ENCODE data around the gene NDC80. TPM values are rescaled to one million over a fixed set of nuclear protein-coding genes. Genes with fewer than 3 reads are reported as not detected.

The NDC80 gene
- total RNA-seq, 1 experiment from 2014 or later, result 36.0 TPM

GRCh38 chr18:2534906-2535305 lies 36.5 kb upstream of the NDC80 start:
- DNase-seq (ENCODE audit: low read depth, low spot score) (no peak), ATAC-seq (no peak)
- Histone ChIP-seq H3K9me3 (ENCODE audit: control insufficient read depth, insufficient read depth, low read depth, low read length) (no peaks in the 10 kb centered on the region), H3K36me3 (ENCODE audit: control insufficient read depth, insufficient read depth, low read length) (no peaks in the 10 kb centered on the region), H3K27me3 (ENCODE audit: control insufficient read depth, insufficient read depth, low read length) (no peaks in the 10 kb centered on the region), H3K27ac (ENCODE audit: low read length) (no peak overlapping the region), H3K4me1 (ENCODE audit: control insufficient read depth, insufficient read depth, low read length) (no peaks in the 10 kb centered on the region), H3K4me3 (ENCODE audit: low read depth in 2 of 2, low read length in 2 of 2) (no peak overlapping the region)
- ChIA-PET CTCF (no interaction called here), POLR2A (no interaction called here)
- in situ Hi-C loops (cut with HindIII; ENCODE audit: low pct_unique_long_range_greater_than_20kb, low sequenced_read_pairs) (no loop called here), intact Hi-C loops (cut with micrococcal nuclease; ENCODE audit: unreplicated experiment) (no loop called here)
- BruUV-seq (replicated peaks), result no TSS peak
- no peak for TF ChIP-seq SIN3A (IDR thresholded peaks at IDR 0.05; ENCODE audit: borderline replicate concordance, insufficient read depth, low read depth, low read length)
- TF ChIP-seq REST (IDR thresholded peaks at IDR 0.05; ENCODE audit: insufficient read depth in 1 of 2, low read depth in 2 of 2, low read length in 1 of 2), result no peak
- no peak for TF ChIP-seq POLR2AphosphoS5 (IDR thresholded peaks at IDR 0.05; ENCODE audit: low read depth, low read length)

- Histone ChIP-seq H3K27me3 (ENCODE audit: control insufficient read depth, insufficient read depth, low read length) (no peaks in the 10 kb centered on the region), H3K36me3 (ENCODE audit: control insufficient read depth, insufficient read depth, low read length) (no peaks in the 10 kb centered on the region), H3K4me1 (ENCODE audit: control insufficient read depth, insufficient read depth, low read length) (no peaks in the 10 kb centered on the region), H3K9me3 (ENCODE audit: control insufficient read depth, insufficient read depth, low read depth, low read length) (no peaks in the 10 kb centered on the region), H3K27ac (ENCODE audit: low read length) (no peak overlapping the region), H3K4me3 (ENCODE audit: low read depth in 2 of 2, low read length in 2 of 2) (no peak overlapping the region)
- no peak for DNase-seq (ENCODE audit: low read depth, low spot score)
- in situ Hi-C loops (cut with HindIII; ENCODE audit: low pct_unique_long_range_greater_than_20kb, low sequenced_read_pairs) (no loop called here), intact Hi-C loops (cut with micrococcal nuclease; ENCODE audit: unreplicated experiment) (no loop called here)
- ATAC-seq, result no peak
- POLR2A ChIA-PET, result no interaction called here
- TF ChIP-seq TCF7L2 (IDR thresholded peaks at IDR 0.05; ENCODE audit: low read depth, low read length), result no peak
- no peak for TF ChIP-seq POLR2AphosphoS5 (IDR thresholded peaks at IDR 0.05; ENCODE audit: low read depth, low read length)
- TF ChIP-seq CTCF (IDR thresholded peaks at IDR 0.05), result no peak
- no peak for TF ChIP-seq SIN3A (IDR thresholded peaks at IDR 0.05; ENCODE audit: borderline replicate concordance, insufficient read depth, low read depth, low read length)
- TF ChIP-seq REST (IDR thresholded peaks at IDR 0.05; ENCODE audit: insufficient read depth in 1 of 2, low read depth in 2 of 2, low read length in 1 of 2), result no peak
- no TSS peak for BruUV-seq (replicated peaks)
- CTCF ChIA-PET, result no interaction called here
Observed at GRCh38 chr18:2535419-2535910, 35.9 kb upstream of the NDC80 start.

Measured in Panc1 (cell line).